ENCODE results near the gene TMOD1.
A peak's percentile ranks its signal among the peaks of the same experiment; 100 is the strongest.

The TMOD1 gene

DNA sequence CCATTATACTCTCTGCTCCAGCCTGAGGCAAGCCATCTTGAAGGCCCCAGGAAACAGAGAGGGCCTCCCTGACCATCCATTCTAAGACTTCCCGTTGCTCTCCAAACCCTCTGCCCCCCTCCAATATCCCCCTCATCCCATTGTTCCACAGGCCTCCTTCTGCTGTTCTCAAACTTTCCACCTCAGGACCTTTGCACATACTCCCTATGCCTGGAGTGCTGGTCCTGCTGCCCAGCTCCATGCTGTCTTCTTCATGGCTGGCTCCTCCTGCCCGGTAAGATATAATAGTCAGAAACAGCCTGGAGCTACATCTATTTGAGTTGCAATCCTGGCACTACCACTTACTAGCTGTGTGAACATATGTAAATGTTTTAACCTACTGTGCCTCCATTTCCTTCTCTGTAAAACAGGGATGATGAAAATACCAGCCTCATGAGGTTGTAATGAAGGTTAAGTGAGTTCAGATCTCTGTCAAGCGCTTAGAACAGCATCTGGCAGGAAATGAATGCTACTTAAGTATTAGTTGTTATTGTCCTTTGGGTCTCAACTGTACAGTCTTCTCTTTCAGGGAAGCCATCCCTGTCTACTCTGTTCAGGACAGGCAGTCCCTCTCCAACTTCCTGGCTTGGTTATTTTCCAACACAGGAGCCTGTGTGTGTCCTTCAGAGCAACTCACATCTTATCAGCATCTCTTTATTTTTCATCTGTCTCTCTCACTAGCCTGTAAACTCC is 45.8 kb downstream of the TMOD1 start:
- no peak for DNase-seq (ENCODE audit: low read depth in 2 of 2)

DNA sequence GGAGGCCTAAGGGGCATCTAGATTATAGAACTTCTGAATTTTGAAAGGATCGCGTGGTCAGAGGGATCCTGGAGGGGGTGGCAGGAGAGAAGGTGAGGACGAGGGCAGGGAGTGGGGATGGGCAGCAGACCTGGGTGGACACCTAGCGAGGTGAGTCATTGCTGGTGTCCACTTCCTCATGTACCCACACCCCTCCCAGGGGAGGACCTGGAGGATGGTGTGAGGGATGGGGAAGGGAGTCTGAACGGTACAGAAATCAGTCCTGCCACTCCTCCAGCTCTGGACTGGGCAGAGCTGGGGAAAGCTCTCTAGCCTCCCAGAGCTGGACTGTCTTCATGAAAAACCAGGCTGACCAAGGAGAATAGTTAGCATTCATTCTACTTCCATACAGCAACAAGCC is 46.9 kb downstream of the TMOD1 start:
- DNase-seq (ENCODE audit: low read depth in 2 of 2): no peak

DNA sequence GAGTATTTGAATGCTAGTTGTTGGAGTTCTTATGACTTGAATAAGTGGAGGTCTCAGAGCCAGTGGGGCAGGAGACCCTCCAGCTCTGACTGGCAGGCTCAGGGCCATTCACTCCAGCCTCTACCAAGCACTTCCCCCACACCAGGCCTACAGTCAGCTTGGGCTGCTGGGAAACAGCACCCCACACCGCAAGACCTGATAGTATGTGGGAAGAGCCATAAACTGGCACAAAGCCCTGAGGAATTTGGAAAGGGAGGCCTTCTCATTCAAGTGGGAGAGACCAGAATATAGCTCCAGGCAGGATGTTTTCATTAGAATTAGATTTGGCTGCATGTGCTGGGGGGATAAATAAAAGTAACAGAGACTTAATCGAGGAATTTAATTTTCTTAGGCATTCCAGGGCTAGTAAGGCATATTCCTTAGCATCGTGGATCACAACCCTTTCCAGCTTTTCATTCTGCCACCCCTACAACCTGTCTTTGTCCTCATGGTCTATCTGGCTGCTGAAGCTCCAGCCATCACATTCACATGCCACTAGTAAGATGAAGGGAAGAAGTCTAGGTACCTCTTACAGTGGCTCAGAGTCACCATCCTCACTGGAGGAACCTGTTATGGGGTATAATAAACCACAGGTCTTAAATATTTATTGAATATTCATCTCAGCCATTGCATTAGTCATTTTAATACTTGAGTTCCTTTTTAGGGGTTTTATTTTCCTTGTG is 47.5 kb downstream of the TMOD1 start:
- no peak for DNase-seq (ENCODE audit: low read depth in 2 of 2)

DNA sequence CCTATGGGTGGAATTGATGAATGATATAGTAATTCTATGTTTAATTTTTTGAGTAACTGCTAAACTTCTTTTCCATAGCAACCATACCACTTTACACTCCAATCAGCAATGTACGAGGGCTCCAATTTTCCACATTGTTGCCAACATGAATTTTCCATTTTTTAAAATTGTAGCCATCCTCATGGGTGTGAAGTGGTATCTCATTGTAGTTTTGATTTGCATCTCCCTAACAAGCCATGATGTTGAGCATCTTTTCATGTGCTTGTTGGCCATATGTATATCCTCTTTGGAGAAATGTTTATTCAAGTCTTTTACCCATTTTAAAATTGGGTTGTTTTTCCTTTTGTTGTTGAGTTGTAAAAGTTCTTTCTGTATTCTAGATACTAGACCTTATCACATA is 48.9 kb downstream of the TMOD1 start:
- DNase-seq (ENCODE audit: low read depth in 2 of 2): no peak

DNA sequence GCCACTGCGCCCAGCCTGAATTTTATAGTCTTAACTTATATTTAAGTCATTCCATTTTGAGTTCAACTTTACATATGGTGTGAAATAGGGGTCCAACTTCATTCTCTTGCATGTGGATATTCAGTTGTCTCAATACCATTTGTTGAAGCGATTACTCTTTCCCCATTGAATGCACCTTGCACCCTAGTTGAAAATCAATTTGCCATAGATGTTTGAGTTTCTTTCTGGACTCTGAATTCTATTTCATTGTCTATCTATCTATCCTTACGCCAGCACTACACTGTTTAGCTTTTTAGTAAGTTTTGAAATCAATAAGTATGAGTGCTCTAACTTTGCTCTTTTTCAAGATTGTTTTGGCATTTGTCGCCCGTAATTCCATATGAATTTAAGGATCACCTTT is 49.8 kb downstream of the TMOD1 start:
- no peak for DNase-seq (ENCODE audit: low read depth in 2 of 2)

DNA sequence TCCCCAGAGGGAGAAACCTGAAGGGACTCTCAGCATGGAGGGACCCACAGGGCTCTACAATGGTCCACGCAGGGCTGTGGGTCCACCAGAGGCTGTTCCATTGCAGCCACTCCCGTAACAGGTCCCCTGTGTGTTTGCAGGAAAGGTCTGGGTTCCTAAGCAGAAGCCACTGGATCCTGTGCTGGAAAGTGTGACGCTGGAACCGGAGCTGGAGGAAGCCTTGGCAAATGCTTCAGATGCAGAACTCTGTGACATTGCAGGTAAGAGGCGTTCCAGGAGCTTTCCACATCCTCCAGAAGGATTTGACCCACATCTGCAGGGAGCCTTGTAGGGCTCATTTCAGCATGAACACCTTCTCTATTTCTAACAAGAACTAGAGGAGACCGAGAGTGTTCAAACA is 51.7 kb downstream of the TMOD1 start:
- DNase-seq (ENCODE audit: low read depth in 2 of 2): no peak

DNA sequence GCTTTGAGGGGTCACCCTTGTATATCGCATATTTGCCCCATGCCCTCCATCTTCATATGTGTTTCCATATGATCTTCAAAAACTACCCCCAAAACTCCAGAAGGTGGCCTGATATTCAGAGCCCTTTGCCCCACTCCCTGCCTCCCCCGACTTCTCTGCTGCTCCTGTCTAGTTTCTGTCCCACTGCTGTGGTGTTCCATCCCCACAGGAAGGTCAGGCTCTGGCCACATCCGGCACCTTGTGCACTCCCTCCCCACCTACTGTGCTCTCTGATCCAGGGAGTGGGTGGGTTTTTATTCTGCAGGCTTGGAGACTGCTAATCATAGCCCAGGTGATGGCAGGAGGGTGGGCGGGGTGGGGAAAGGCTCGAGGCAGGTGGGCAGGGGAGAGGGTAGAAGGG is 52.4 kb downstream of the TMOD1 start:
- DNase-seq (ENCODE audit: low read depth in 2 of 2): no peak

DNA sequence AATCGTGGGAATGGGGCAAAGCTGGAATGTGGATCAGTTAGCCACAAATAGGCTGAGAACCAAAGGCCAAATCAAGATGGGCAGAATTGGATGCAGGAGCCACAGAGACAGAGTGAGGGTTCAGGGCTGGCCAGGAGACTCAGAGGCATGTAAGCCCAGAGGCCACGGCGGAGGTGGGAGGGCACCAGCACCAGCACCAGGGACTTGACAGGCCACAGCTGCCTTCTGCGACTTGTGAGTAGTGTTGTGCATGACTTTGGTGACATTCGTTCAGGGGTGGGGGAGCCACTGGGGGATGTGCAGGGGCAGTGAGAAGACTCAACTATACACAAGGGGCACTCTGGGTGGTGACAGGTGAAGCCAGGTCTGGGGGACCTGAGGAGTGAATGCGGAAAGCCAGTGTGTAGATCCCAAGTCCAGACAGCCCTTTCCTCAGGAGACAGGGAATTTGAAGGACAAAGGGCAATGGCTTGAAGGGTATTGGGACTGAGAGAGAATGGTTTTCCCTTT is 53.2 kb downstream of the TMOD1 start:
- no peak for DNase-seq (ENCODE audit: low read depth in 2 of 2)

DNA sequence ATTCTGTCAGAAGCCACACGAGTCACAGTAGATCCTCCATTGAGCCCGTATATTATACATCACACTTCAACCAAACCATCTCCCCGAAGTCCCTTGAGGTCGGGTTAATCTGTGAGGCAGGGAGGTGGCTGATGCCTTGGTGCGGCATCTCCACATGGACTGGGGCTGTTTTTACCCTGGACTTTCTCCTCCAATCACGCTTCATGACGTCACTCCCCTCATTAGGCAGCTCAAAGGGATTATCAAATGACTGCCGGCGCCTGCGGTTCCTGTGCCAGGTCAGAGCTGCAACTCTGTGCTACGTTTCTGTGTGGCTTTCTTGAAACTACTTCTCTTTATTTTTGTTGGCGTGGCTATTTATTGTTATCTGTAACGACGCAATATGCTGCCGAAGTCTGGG is 53.7 kb downstream of the TMOD1 start:
- no peak for DNase-seq (ENCODE audit: low read depth in 2 of 2)

DNA sequence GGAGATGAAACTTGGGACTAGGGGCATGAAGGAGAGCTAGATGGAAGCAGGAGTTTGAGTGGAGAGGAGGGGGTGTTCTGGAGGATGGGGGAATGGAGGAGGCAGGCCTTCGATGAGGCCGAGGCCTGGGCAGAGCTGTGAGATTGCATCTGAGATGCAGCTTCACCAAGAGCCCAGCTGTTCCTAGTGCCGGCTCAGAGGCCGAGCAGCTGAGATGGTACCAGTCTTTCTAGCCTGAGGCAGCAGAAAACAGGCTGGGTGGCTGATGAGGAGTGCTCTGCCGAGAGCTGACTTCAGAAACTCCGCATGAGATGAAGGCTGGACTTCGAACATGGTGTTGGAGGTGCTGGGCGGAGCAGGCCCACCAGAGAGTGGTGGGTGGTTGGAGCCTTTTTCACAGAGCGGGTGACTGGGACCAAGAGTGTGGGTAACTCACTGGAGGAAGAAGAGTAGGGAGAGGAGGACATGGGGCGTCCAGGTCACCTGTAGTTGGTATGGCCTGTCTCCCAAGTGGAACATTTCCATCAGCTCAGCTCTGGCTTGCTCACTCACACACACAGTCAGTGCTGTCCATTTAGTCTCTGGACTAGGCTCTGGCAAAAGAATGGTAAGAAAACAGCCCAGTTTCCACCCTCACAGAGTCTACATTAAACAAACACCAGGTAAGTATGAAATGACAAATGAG is 54.7 kb downstream of the TMOD1 start:
- DNase-seq (ENCODE audit: low read depth in 2 of 2): no peak

DNA sequence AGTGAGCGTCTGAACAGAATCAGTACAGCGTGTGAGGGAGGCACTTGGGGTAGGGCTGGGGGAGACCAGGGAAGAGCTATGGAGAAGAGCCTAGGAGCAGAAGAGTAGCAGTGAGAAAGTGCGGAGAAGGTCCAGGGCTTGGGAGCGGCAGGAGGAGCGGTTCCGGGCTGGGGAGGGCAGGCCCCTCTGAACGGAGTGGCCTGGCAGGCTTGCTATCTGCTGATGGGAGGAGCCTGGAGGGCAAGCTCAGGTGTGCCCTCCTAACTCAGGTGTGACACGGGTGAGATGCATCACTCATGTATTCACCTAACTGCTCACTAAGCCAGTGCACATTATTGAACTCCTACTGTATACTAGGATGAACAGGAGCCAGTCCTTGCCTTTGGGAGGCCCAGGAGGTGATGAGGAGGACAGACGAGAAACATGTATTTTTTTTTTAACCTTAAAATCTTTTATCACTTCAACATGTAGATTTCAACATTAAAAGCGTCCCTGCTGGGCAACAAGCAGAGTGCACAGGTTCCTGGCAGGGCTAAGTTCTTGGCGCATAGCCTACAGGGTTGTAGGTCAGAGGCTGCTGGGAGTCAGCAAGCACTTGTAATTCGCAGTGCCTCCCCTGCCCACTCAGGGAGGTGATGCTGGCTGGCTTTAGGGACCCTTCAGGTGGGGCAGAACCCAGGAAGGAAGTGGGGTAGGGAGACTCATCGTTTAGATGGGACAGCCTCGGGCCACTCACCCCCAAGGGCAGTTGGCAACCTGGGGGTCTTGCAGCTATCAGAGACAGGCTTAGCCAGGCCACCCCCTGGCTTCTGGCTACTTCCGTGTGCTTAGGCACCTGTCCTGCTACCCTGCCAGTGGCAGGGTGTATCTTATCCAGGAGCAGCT is 55.5 kb downstream of the TMOD1 start:
- no peak for DNase-seq (ENCODE audit: low read depth in 2 of 2)

DNA sequence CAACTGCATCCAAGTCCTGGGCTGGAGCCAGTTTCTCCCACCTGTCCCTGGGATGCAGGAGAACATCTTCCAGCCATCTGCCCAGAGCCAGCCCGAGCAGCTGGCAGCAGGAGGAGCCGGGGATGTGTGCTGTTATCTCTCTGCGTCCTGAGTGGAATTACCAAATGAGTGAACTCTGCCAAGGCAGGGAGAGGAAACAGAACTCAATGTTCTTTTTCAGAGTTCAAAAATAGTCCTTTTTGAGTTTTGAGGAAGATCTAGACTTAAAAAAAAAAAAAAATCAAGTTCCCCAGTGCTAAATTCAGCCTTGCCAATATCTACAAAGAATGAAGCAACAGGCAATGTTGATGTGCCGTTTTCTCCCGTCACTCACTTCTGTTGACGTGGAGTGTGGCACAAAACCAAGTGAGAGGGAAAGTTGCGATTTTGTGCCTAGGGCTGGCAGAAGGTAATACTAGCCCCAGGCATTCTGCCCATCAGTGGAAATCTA is 56.2 kb downstream of the TMOD1 start:
- no peak for DNase-seq (ENCODE audit: low read depth in 2 of 2)

DNA sequence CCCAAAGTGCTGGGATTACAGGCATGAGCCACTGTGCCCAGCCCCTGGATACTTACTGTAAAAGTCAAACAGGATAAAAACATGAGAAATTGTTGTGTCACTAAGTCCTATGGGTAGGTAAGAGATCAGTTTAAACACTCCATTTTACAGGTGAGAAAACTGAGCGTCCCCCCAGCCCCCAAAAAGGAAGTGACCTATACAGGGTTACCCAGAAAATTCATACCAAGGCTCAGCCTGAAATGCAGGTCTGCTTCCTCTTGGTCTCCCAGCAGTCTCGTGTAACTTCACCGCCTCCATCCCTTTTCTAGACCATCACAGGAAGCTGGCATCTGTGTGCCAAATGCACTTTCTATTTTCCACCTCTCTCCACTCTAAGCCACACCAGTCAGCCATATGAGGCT is 57.2 kb downstream of the TMOD1 start:
- no peak for DNase-seq (ENCODE audit: low read depth in 2 of 2)

DNA sequence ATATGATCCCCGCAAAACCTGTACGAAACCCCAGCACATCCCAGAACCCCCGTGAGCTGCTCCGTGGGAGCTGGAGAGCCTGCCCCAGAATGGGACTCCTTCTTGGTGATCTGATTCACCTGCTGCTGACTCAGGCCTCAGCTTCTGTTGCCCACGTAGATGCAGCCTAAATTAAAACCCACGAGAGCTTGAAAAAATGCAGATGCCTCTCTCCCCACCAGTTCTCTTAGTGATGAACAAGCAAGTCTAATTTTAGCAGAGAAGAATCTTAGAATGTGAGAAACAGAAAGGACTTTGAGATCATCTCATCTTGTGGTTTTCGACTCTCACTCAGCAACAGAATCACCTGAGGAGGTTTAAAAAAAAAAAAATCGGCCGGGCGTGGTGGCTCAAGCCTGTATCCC is 57.6 kb downstream of the TMOD1 start:
- peak in 1 of 2 donors; percentile 13 for DNase-seq (ENCODE audit: low read depth in 2 of 2)

DNA sequence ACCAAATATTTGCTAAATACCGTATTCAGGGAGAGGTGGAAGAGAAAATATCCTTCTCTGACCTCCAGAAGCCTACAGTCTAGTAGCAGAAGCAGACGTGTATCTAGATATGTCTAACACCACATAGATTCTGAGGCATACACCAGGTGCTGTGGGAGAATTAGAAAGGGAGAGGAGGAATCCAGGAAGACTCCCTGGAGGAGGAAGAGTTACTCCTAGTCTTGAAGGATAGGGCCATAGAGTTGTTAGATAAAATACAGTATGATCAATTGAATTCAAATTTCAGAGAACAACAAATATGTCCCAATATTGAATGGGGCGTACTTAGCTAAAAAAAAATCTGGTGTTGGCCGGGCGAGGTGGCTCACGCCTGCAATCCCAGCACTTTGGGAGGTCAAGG is 58.7 kb downstream of the TMOD1 start:
- no peak for DNase-seq (ENCODE audit: low read depth in 2 of 2)

DNA sequence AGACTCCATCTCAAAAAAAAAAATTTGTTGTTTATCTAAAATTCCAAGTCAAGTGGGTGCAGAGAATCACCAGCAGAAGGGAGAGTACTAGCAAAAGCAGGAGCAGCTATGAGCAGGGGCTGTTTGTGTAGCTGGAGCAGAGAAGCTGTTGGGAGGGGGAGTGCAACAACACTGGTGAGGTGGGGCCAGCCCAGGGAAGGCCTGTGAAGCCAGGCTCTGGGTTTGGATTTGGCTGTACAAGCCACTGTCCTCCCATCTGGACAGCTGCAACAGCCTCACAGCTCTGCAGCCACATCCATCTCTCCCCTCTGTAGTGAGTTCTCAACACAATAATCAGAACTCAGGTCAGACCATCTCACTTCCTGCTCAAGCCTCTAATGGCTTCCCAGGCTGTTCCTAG is 59.4 kb downstream of the TMOD1 start:
- no peak for DNase-seq (ENCODE audit: low read depth in 2 of 2)

DNA sequence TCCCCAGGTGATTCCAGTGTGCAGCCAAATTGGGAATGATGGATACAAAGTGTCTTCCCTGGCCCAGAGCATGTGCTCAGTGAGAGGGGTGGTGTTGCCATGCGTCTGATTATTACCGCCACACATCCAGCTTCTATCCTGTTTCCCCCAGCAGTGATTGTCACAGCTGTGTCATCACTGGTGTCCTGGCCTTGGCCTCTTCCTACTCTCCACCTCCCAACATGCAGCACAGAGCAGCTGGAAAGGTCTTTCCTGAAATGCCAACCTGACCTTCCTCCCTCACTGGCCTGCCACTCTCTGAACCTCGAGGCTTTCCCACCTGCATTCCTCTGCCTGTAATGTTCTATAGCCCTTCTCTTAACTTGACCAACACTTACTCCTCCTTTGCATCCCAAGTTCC is 60.0 kb downstream of the TMOD1 start:
- DNase-seq (ENCODE audit: low read depth in 2 of 2): no peak

DNA sequence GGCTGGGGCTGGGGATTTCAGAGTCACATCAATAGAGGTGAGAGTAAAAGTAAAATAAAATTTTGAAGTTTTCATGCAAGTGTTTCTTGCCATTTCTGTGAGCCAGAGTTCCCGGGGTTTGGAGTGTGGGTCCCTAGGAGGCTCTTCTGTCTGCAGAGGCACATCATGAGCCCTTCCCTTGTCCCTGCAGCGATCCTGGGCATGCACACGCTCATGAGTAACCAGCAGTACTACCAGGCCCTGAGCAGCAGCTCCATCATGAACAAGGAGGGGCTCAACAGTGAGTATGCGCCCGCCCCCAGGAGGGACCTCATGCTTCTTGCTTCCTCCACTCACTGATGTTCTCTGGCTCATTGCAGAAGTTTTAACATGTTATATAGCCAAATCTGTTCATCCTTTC is 61.1 kb downstream of the TMOD1 start:
- no peak for DNase-seq (ENCODE audit: low read depth in 2 of 2)

DNA sequence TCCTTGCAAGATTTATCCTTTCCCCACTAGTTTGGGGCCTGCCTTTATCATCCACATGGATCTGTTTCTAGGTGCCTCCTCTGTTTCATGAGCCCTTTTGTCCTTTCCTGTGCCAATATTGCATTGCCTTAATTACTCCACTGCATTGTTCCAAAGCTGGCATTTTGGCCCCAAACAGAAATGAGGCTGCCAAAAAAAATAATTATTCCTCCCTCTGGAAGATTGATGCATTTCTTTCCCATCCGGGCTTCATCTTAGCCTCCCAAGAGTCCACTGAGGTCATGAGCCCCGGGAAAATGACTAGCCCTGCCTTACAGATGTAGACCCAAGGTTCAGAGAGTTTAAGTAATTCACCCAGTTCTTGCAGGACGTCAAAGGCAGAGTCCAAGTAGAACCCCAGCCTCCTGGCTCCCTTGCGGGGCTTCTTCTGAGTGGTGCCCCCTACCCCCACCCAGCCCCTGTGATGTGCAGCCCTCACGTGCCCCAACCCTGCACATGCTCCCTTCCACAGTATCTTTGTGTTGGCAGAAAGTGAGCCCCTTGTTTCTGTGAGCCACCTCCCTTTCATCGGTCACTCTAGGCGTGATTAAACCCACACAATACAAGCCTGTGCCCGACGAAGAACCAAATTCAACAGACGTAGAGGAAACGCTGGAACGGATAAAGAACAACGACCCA is 62.1 kb downstream of the TMOD1 start:
- no peak for DNase-seq (ENCODE audit: low read depth in 2 of 2)

DNA sequence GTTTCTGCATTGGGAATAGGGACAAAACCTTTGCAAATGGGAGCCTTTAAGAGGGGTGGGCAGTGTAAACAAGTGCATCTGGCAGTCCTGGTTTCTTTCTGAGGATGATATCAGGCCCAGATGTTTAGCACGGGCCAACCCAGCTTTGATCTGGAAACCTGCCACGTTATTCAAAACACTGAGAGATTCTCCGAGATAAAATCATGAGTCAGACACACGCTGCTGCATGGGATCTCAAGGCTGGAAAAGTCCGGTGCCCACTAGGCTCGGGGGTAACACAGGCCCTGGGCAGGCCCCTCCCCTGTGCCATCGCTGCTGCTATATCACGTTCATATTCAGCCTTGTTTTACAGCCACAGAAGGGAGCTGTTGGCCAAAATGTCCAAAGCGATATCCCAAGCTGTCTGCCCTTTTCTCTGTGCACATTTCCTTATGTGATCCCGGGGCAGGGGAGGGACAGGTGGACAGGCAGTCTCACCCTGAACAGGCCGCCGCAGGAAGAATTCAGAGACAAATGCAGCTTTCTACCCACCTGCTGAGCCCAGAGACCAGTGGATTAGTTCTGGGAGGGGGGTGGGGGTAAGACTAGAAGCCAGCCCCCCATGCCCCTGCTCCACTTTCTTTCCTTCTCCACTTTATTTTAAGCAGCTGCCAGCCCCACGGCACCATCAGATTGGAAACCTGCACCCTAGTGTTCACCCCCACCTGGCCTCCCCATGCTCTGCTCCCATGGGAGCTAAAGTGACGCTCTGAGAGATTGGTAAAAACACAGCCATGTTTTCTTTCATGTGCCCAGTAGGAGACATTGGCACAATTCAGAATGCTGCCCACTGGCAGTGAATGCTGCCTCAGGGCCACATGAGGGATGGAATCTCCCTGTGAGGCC is 63.1 kb downstream of the TMOD1 start:
- DNase-seq (ENCODE audit: low read depth in 2 of 2): no peak

Measured in stimulated activated CD8-positive, alpha-beta memory T cell treated with anti-CD3 and anti-CD28 coated beads, Interleukin-15, amount 100 ng/mL, for 48 hours (primary cell).